Measurements from ENCODE around the gene AASDH.

The AASDH gene

GRCh38 chr4:56400560-56400959 is 13.3 kb upstream of the AASDH start:
- TF ChIP-seq CTCF (IDR thresholded peaks at IDR 0.05; ENCODE audit: low read depth, low read length, missing control alignments): no peak
- in situ Hi-C loops (cut with HindIII; ENCODE audit: low sequenced_read_pairs): no loop called here
- no peak for DNase-seq (ENCODE audit: low read depth)
- no peak overlapping the region for H3K4me3 ChIP-seq (ENCODE audit: low read depth, low read length)

- in situ Hi-C loops (cut with HindIII; ENCODE audit: low sequenced_read_pairs): no loop called here
- TF ChIP-seq CTCF (IDR thresholded peaks at IDR 0.05; ENCODE audit: low read depth, low read length, missing control alignments): no peak
- no peak for DNase-seq (ENCODE audit: low read depth)
- H3K4me3 ChIP-seq (ENCODE audit: low read depth, low read length): no peak overlapping the region
Observed at GRCh38 chr4:56391270-56391669, 4.0 kb upstream of the AASDH start.

- no peak for TF ChIP-seq CTCF (IDR thresholded peaks at IDR 0.05; ENCODE audit: low read depth, low read length, missing control alignments)
- no peak for DNase-seq (ENCODE audit: low read depth)
- in situ Hi-C loops (cut with HindIII; ENCODE audit: low sequenced_read_pairs): no loop called here
- H3K4me3 ChIP-seq (ENCODE audit: low read depth, low read length): no peak overlapping the region
Observed at GRCh38 chr4:56389558-56389957, 2.3 kb upstream of the AASDH start.

- no peak for TF ChIP-seq CTCF (IDR thresholded peaks at IDR 0.05; ENCODE audit: low read depth, low read length, missing control alignments)
- peak overlapping the region; percentile 61 for H3K4me3 ChIP-seq (ENCODE audit: low read depth, low read length)
- no peak for DNase-seq (ENCODE audit: low read depth)
- in situ Hi-C loops (cut with HindIII; ENCODE audit: low sequenced_read_pairs): no loop called here
Observed at GRCh38 chr4:56388306-56388705, 1.0 kb upstream of the AASDH start.

- no peak for TF ChIP-seq CTCF (IDR thresholded peaks at IDR 0.05; ENCODE audit: low read depth, low read length, missing control alignments)
- no peak for DNase-seq (ENCODE audit: low read depth)
- in situ Hi-C loops (cut with HindIII; ENCODE audit: low sequenced_read_pairs): no loop called here
- peak overlapping the region; percentile 61 for H3K4me3 ChIP-seq (ENCODE audit: low read depth, low read length)
Observed at GRCh38 chr4:56386091-56386490, 1.2 kb downstream of the AASDH start.

- DNase-seq (ENCODE audit: low read depth): no peak
- no peak overlapping the region for H3K4me3 ChIP-seq (ENCODE audit: low read depth, low read length)
- TF ChIP-seq CTCF (IDR thresholded peaks at IDR 0.05; ENCODE audit: low read depth, low read length, missing control alignments): no peak
- in situ Hi-C loops (cut with HindIII; ENCODE audit: low sequenced_read_pairs): no loop called here
Observed at GRCh38 chr4:56375458-56375857, 11.8 kb downstream of the AASDH start.

- no peak for DNase-seq (ENCODE audit: low read depth)
- TF ChIP-seq CTCF (IDR thresholded peaks at IDR 0.05; ENCODE audit: low read depth, low read length, missing control alignments): no peak
- in situ Hi-C loops (cut with HindIII; ENCODE audit: low sequenced_read_pairs): no loop called here
- no peak overlapping the region for H3K4me3 ChIP-seq (ENCODE audit: low read depth, low read length)
Observed at GRCh38 chr4:56374956-56375355, 12.3 kb downstream of the AASDH start.
